KMS-11 (cell line): ENCODE data around the gene MVD.
A peak's percentile ranks its signal among the peaks of the same experiment; 100 is the strongest.
"Not testable (repeated sequence)": the region's sequence is repeated elsewhere in the genome, so short reads cannot be mapped to it uniquely, and the experiment has no call there.

Experiments used
- H2AFZ ChIP-seq: fragments of 200-600 bp; sonication (generic); 2 replicates; pipeline ENCODE4 v1.6.1; 2016; ENCODE audit warnings: antibody characterized with exemption, mixed run types, low read depth
- H3K27ac ChIP-seq: fragments of 200-600 bp; sonication (generic); 2 replicates; pipeline ENCODE4 v1.6.1; 2016; ENCODE audit warnings: mild to moderate bottlenecking, mixed run types
- H3K27me3 ChIP-seq: fragments of 200-600 bp; sonication (generic); 2 replicates; pipeline ENCODE4 v1.6.1; 2017; ENCODE audit warnings: mild to moderate bottlenecking, low read depth, mixed run types, moderate library complexity; ENCODE audit not compliant: insufficient read depth
- H3K36me3 ChIP-seq: fragments of 200-600 bp; sonication (generic); 2 replicates; pipeline ENCODE4 v1.6.1; 2017; ENCODE audit warnings: mild to moderate bottlenecking, mixed run types; ENCODE audit not compliant: insufficient read depth
- H3K4me1 ChIP-seq: fragments of 200-600 bp; sonication (generic); 2 replicates; pipeline ENCODE4 v1.6.1; 2016; ENCODE audit warnings: mild to moderate bottlenecking, low read depth, mixed run types; ENCODE audit not compliant: poor library complexity, severe bottlenecking
- H3K4me2 ChIP-seq: fragments of 200-600 bp; sonication (generic); 2 replicates; pipeline ENCODE4 v1.7.0; 2016; ENCODE audit warnings: mild to moderate bottlenecking, mixed run types
- H3K4me3 ChIP-seq: fragments of 200-600 bp; sonication (generic); IDR thresholded peaks from 2 replicates; pipeline ENCODE4 v1.6.1; 2017; ENCODE audit warnings: low read depth, low read length, mixed read lengths; ENCODE audit not compliant: insufficient read depth
- H3K79me2 ChIP-seq: fragments of 200-600 bp; sonication (generic); 2 replicates; pipeline ENCODE4 v1.6.1; 2016; ENCODE audit warnings: low read depth, mixed run types; ENCODE audit not compliant: insufficient read depth
- H3K9ac ChIP-seq: fragments of 200-600 bp; sonication (generic); 2 replicates; pipeline ENCODE4 v1.6.1; 2016; ENCODE audit warnings: mild to moderate bottlenecking, mixed run types
- H4K20me1 ChIP-seq: fragments of 200-600 bp; sonication (generic); 2 replicates; pipeline ENCODE4 v1.6.1; 2016; ENCODE audit warnings: mild to moderate bottlenecking, mixed run types; ENCODE audit not compliant: insufficient read depth
- TF ChIP-seq, protein P1 (sequence below): fragments of 200-600 bp; sonication (generic); conservative IDR thresholded peaks from 2 replicates; pipeline ENCODE4 v1.6.1; 2017; ENCODE audit warnings: low read depth, mild to moderate bottlenecking, antibody characterized with exemption, low read length, moderate library complexity, mixed read lengths

The MVD gene

DNA sequence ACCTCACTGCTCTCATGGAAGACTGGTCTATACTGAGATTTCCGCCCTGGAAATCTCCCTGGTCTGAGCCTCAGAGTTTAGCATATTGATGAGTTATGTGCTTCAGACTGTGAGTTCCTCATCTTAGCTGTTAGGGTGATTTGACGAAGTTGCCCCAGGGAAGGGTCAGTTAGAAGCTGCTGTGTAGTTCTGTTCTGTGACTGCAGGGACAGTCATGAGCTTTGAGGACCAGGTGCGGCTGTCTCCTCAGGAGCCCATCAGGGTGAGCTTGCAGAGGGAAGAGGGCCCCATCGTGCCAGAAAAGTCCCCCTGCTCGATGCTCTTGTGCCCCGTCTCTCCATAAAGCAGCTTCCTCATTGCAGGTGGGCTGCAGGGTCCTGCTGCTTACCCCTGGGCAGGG, 52.8 kb downstream of the MVD start:
- H3K27ac ChIP-seq = no peak overlapping the region
- no peaks in the 10 kb centered on the region for H3K27me3 ChIP-seq
- H4K20me1 ChIP-seq = 0 out of 2 replicates have a peak, but pooled peaks cover 4% of the 10 kb centered on the region
- H3K79me2 ChIP-seq = no peaks in the 10 kb centered on the region
- no peak overlapping the region for H3K4me2 ChIP-seq
- H3K4me3 ChIP-seq = no peak overlapping the region
- H3K9ac ChIP-seq = no peak overlapping the region
- TF ChIP-seq, protein P1, sequence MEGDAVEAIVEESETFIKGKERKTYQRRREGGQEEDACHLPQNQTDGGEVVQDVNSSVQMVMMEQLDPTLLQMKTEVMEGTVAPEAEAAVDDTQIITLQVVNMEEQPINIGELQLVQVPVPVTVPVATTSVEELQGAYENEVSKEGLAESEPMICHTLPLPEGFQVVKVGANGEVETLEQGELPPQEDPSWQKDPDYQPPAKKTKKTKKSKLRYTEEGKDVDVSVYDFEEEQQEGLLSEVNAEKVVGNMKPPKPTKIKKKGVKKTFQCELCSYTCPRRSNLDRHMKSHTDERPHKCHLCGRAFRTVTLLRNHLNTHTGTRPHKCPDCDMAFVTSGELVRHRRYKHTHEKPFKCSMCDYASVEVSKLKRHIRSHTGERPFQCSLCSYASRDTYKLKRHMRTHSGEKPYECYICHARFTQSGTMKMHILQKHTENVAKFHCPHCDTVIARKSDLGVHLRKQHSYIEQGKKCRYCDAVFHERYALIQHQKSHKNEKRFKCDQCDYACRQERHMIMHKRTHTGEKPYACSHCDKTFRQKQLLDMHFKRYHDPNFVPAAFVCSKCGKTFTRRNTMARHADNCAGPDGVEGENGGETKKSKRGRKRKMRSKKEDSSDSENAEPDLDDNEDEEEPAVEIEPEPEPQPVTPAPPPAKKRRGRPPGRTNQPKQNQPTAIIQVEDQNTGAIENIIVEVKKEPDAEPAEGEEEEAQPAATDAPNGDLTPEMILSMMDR = peak; percentile 36; the same call in 1 of the 2 replicates
- H2AFZ ChIP-seq = no peak overlapping the region
- no peaks in the 10 kb centered on the region for H3K4me1 ChIP-seq
- H3K36me3 ChIP-seq = no peaks in the 10 kb centered on the region

DNA sequence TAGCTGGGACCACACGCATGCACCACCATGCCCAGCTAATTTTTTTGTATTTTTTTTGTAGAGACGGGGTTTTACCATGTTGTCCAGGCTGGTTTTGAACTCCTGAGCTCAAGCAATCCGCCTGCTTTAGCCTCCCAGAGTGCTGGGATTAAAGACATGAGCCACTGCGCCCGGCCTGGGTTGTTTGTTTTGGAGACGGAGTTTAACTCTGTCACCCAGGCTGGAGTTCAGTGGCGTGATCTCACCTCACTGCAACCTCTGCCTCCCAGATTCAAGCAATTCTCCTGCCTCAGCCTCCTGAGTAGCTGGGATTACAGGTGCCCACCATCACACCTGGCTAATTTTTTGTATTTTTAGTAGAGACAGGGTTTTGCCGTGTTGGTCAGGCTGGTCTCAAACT, 53.5 kb downstream of the MVD start:
- not testable (repeated sequence) for H3K4me2 ChIP-seq, H3K79me2 ChIP-seq, H3K9ac ChIP-seq, H3K4me3 ChIP-seq, H3K36me3 ChIP-seq, H3K27ac ChIP-seq, H4K20me1 ChIP-seq, H3K27me3 ChIP-seq, H3K4me1 ChIP-seq, H2AFZ ChIP-seq

DNA sequence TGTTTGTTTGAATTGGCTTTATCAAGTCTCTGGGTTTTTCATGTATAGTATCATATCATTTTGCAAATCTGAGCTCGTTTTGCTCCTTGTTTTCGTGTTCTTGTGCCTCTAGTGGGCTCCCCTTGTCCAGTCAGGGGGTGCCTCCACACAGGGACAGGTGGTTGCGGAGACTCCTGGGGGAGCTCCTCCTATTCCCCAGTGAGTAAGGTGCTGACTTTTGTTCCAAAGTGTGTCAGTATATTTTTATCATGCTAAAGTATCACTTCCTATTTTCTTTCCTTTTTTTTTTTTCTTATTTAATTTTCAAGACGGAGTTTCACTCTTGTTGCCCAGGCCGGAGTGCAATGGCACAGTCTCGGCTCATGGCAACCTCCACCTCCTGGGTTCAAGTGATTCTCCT, 54.8 kb downstream of the MVD start:
- Histone ChIP-seq H3K4me3 (no peak overlapping the region), H3K9ac (no peak overlapping the region), H3K4me2 (no peak overlapping the region), H4K20me1 (no peaks in the 10 kb centered on the region), H3K36me3 (no peaks in the 10 kb centered on the region; the same call in 1 of the 2 replicates), H3K27me3 (no peaks in the 10 kb centered on the region), H3K79me2 (no peaks in the 10 kb centered on the region), H2AFZ (no peak overlapping the region), H3K4me1 (no peaks in the 10 kb centered on the region), H3K27ac (no peak overlapping the region)
- TF ChIP-seq, protein P1 = no peak

DNA sequence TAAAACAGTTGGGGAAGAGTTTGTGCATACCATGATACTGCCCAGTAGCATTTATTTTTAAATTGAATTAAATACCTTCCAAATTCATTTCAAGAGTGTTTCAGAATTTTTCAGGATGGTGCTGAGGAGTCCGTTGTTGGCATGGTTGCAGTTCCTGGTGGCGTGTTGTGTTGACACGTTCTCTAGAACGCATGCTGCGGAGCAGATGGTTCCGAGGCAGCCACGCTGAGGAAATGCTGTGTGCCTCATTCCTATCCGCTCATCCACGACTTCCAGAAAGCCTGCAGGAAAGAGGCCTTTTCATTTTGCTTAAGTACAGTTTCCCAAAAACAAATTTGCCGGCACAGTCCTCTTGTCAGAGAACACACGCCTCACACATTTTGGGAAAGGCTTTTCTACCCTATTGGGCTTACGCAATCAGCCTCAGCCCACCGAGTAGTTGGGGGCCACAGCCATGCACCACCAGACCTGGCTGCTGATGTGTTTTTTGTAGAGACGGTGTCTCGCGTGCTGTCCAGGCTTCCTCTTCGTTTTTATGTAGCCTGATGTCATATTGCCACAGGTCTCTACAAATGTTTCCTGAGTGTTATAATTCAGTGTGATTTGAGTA, 56.6 kb downstream of the MVD start:
- Histone ChIP-seq H3K4me2 (no peak overlapping the region), H3K27me3 (no peaks in the 10 kb centered on the region), H2AFZ (no peak overlapping the region), H3K79me2 (no peaks in the 10 kb centered on the region), H3K27ac (no peak overlapping the region), H3K4me3 (no peak overlapping the region), H4K20me1 (no peaks in the 10 kb centered on the region), H3K9ac (no peak overlapping the region), H3K36me3 (no peaks in the 10 kb centered on the region; the same call in 1 of the 2 replicates), H3K4me1 (no peaks in the 10 kb centered on the region)
- TF ChIP-seq, protein P1 = no peak
